Loucy (cell line): ENCODE data around the gene HOXB7.

Experiments used
- H2AFZ ChIP-seq: fragments of 200-600 bp; sonication (generic); 2 replicates; pipeline ENCODE4 v1.6.0; 2016; ENCODE audit warnings: antibody characterized with exemption, mild to moderate bottlenecking, low read length, moderate library complexity
- H3F3A ChIP-seq: fragments of 200-600 bp; 2 replicates; pipeline ENCODE4 v1.6.0; 2016; ENCODE audit warnings: antibody characterized with exemption, low read depth, mild to moderate bottlenecking
- H3K27me3 ChIP-seq: fragments of 200-600 bp; sonication (generic); 2 replicates; pipeline ENCODE4 v1.6.1; 2014; ENCODE audit warnings: low read length, mild to moderate bottlenecking; ENCODE audit not compliant: insufficient read depth, poor library complexity, severe bottlenecking
- H3K36me3 ChIP-seq: fragments of 200-600 bp; sonication (generic); 2 replicates; pipeline ENCODE4 v1.6.1; 2016; ENCODE audit warnings: low read length; ENCODE audit not compliant: insufficient read depth
- H3K4me1 ChIP-seq: fragments of 200-600 bp; sonication (generic); 2 replicates; pipeline ENCODE4 v1.5.1; 2014; ENCODE audit warnings: low read length, mild to moderate bottlenecking; ENCODE audit not compliant: insufficient read depth, poor library complexity, severe bottlenecking
- H3K4me2 ChIP-seq: fragments of 200-600 bp; sonication (generic); 2 replicates; pipeline ENCODE4 v1.6.0; 2014; ENCODE audit warnings: antibody characterized with exemption, low read length, low read depth, mild to moderate bottlenecking; ENCODE audit not compliant: poor library complexity, severe bottlenecking
- H3K4me3 ChIP-seq: fragments of 200-600 bp; sonication (generic); 2 replicates; pipeline ENCODE4 v1.5.1; 2014; ENCODE audit warnings: low read length, mild to moderate bottlenecking, mixed read lengths; ENCODE audit not compliant: poor library complexity, severe bottlenecking
- H3K79me2 ChIP-seq: fragments of 200-600 bp; sonication (generic); 2 replicates; pipeline ENCODE4 v1.6.1; 2014; ENCODE audit warnings: low read length; ENCODE audit not compliant: insufficient read depth
- H3K9ac ChIP-seq: fragments of 200-600 bp; sonication (generic); 2 replicates; pipeline ENCODE4 v1.6.0; 2014; ENCODE audit warnings: mild to moderate bottlenecking, low read depth, low read length, moderate library complexity; ENCODE audit not compliant: poor library complexity, severe bottlenecking
- H3K9me2 ChIP-seq: fragments of 200-600 bp; sonication (generic); replicated peaks from 2 replicates; pipeline ENCODE4 v1.6.1; 2016; ENCODE audit warnings: low read depth, low read length, mixed read lengths
- H3K9me3 ChIP-seq: fragments of 200-600 bp; sonication (generic); 2 replicates; pipeline ENCODE4 v1.6.1; 2014; ENCODE audit warnings: mild to moderate bottlenecking, antibody characterized with exemption, low read length, low read depth; ENCODE audit not compliant: insufficient read depth
- H4K20me1 ChIP-seq: fragments of 200-600 bp; sonication (generic); 2 replicates; pipeline ENCODE4 v1.6.0; 2014; ENCODE audit warnings: antibody characterized with exemption, low read length, mild to moderate bottlenecking; ENCODE audit not compliant: insufficient read depth, poor library complexity, severe bottlenecking
- EZH2phosphoT487 ChIP-seq: fragments of 200-600 bp; IDR thresholded peaks from 2 replicates; pipeline ENCODE4 v1.6.1; 2018; ENCODE audit warnings: antibody characterized with exemption, mild to moderate bottlenecking, moderate library complexity, borderline replicate concordance
- TF ChIP-seq, protein P1 (sequence below): fragments of 200-600 bp; sonication (generic); conservative IDR thresholded peaks from 2 replicates; pipeline ENCODE4 v1.5.1; 2014; ENCODE audit warnings: mild to moderate bottlenecking, antibody characterized with exemption, low read length

The HOXB7 gene

DNA sequence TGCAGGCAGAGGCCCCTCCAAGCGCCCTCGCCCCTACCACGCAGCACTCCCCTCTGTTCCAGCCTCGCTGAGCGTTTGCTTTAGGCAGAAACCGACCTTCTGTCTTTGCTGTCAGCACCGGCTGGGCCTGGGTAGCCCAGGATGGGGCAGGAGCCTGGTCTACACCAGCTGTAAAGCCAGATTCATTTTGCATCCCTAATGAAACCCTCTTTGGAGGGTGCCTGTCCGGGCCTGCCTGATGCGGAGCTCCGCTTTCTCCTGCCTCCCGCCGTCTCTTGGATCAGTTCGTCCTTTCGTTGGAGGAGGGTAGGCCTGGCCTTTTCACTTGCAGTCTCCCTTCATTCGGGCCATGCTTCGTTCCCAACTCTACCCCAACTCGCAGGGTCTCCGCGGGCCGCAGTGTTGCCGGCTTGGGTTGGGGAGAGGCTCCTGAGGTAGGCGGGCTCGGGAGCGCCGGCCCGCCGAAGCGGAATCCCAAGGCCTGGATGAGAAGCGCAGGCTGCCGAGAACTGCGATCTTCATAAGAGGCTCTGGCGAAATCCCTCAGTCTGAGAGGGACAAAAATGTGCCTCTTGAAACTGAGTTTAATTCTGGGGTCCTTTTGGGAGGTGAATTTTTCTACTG lies 9.1 kb upstream of the HOXB7 start:
- Histone ChIP-seq H3K79me2 (peaks cover 97% of the 10 kb centered on the region), H3K9ac (peak overlapping the region; percentile 100), H3K36me3 (peaks cover 8% of the 10 kb centered on the region; the same call in 1 of the 2 replicates), H3K4me2 (peak overlapping the region; percentile 98), H3K9me2 (no peaks in the 10 kb centered on the region), H3K4me3 (peak overlapping the region; percentile 89), H2AFZ (no peak overlapping the region), H4K20me1 (peaks cover 17% of the 10 kb centered on the region), H3K9me3 (no peaks in the 10 kb centered on the region), H3F3A (peaks cover 8% of the 10 kb centered on the region; the same call in 1 of the 2 replicates), H3K27me3 (peaks cover 27% of the 10 kb centered on the region), H3K4me1 (peaks cover 59% of the 10 kb centered on the region)
- TF ChIP-seq, protein P1, sequence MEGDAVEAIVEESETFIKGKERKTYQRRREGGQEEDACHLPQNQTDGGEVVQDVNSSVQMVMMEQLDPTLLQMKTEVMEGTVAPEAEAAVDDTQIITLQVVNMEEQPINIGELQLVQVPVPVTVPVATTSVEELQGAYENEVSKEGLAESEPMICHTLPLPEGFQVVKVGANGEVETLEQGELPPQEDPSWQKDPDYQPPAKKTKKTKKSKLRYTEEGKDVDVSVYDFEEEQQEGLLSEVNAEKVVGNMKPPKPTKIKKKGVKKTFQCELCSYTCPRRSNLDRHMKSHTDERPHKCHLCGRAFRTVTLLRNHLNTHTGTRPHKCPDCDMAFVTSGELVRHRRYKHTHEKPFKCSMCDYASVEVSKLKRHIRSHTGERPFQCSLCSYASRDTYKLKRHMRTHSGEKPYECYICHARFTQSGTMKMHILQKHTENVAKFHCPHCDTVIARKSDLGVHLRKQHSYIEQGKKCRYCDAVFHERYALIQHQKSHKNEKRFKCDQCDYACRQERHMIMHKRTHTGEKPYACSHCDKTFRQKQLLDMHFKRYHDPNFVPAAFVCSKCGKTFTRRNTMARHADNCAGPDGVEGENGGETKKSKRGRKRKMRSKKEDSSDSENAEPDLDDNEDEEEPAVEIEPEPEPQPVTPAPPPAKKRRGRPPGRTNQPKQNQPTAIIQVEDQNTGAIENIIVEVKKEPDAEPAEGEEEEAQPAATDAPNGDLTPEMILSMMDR, result no peak

DNA sequence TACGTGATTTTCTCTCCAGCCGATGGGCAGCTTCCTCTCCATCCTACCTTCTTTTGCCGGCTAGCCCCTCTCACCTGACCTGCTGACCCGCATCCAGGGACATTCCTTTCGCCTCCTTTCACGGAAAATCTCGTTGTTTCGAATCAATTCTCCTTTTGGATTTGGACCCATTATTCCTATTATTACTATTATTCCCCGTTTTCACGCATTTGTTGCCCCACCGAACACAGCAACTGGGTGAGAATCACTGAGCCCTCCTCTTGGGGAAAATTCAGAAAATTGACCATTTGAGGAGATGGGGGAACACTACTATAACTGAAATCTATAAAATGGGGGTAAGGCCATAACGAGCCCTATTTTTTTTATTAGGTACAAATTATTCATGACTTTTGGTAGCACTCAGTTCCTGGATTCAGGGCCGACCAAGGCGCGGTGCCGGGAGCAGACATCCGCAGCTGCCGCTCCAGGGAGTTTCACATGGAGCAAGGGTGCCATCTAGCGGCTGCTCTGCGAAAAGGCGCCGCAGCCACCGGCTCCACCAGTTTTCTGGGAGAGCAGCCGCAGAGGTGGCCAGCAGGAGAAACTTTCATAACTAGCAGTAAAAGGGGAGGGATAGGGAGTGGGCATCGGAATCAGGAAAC lies 7.6 kb upstream of the HOXB7 start:
- Histone ChIP-seq H2AFZ (no peak overlapping the region), H3K4me1 (peaks cover 47% of the 10 kb centered on the region), H3K27me3 (peaks cover 23% of the 10 kb centered on the region), H4K20me1 (peaks cover 9% of the 10 kb centered on the region), H3K4me2 (peak overlapping the region; percentile 98), H3K9ac (peak overlapping the region; percentile 100), H3K4me3 (peak overlapping the region; percentile 89), H3K36me3 (peaks cover 8% of the 10 kb centered on the region; the same call in 1 of the 2 replicates), H3F3A (peaks cover 8% of the 10 kb centered on the region; the same call in 1 of the 2 replicates), H3K79me2 (peaks cover 97% of the 10 kb centered on the region), H3K9me3 (no peaks in the 10 kb centered on the region), H3K9me2 (no peaks in the 10 kb centered on the region)
- TF ChIP-seq, protein P1, result peak; percentile 95
- no peak for TF ChIP-seq EZH2phosphoT487

DNA sequence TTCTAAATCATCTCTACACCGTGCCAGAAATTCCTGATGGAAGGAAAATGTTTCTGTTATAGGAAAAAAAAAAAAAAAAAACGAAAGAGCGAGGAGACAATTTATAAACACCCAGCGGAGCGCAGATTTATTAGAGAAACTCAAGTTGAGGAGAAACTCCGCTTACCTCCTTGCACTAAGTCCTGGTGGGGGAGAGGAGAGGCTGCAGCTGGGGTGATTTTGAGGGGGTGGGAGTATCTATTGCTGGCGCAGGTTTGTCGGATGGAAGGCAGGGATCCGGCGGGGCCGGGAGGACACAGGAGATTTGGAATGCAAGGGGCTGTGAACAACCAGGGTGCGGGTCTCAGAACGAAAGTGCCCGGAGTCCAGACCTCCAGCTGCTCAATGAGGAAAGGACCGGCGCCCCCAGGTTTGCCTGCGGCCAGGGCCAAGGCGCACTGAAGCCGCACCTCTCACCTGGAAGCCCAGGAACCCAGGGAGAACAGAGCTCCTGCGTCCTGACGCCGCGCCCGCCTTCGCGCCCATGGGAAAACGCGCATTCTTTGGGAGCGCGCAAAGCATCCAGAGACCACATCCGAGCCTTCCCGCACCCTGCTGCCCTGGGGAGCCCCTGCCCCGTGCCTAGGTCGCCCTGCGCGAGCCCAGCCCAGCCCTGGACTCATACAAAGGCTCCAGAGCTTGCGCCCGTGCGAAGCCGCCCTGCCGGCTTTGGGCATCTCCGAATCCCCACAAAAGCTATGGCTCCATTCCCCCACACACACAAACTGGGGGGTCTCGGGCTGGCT lies 6.8 kb upstream of the HOXB7 start:
- no peak for TF ChIP-seq EZH2phosphoT487
- TF ChIP-seq, protein P1, result no peak
- Histone ChIP-seq H3K36me3 (peaks cover 8% of the 10 kb centered on the region; the same call in 1 of the 2 replicates), H4K20me1 (peaks cover 9% of the 10 kb centered on the region), H3K4me3 (peak overlapping the region; percentile 89), H3K9me3 (no peaks in the 10 kb centered on the region), H3K4me2 (peak overlapping the region; percentile 98), H3K79me2 (peaks cover 97% of the 10 kb centered on the region), H3K27me3 (peaks cover 23% of the 10 kb centered on the region), H3K9me2 (no peaks in the 10 kb centered on the region), H3F3A (peaks cover 8% of the 10 kb centered on the region; the same call in 1 of the 2 replicates), H2AFZ (no peak overlapping the region), H3K4me1 (peaks cover 41% of the 10 kb centered on the region), H3K9ac (peak overlapping the region; percentile 100)
